H9 (cell line): Measurements from ENCODE around the gene SIPA1. TPM values are rescaled to one million over a fixed set of nuclear protein-coding genes. Genes with fewer than 3 reads are reported as not detected.

ENCODE experiments used
- DNase-seq: peaks from one replicate; pipeline ENCODE4 v3.0.0-alpha.2; 2017
- H2AFZ ChIP-seq: one replicate; pipeline ENCODE4 v1.6.1; 2013; ENCODE audit warnings: mild to moderate bottlenecking, low read length, control low read depth, moderate library complexity
- H2AK5ac ChIP-seq: 2 replicates; pipeline ENCODE4 v1.6.1; 2013; ENCODE audit warnings: low read length, control low read depth, mixed read lengths; ENCODE audit not compliant: insufficient read length
- H2BK120ac ChIP-seq: one replicate; pipeline ENCODE4 v1.6.1; 2013; ENCODE audit warnings: low read depth, mild to moderate bottlenecking, low read length, control low read depth, inconsistent platforms; ENCODE audit not compliant: poor library complexity, severe bottlenecking
- H2BK12ac ChIP-seq: 2 replicates; pipeline ENCODE4 v1.6.1; 2013; ENCODE audit warnings: low read length, control low read depth, mixed read lengths, low read depth; ENCODE audit not compliant: insufficient read length
- H2BK15ac ChIP-seq: 2 replicates; pipeline ENCODE4 v1.6.1; 2013; ENCODE audit warnings: low read depth, low read length, control low read depth
- H2BK20ac ChIP-seq: one replicate; pipeline ENCODE4 v1.6.1; 2013; ENCODE audit warnings: low read depth, mild to moderate bottlenecking, low read length, control low read depth, inconsistent platforms; ENCODE audit not compliant: poor library complexity, severe bottlenecking
- H2BK5ac ChIP-seq: 2 replicates; pipeline ENCODE4 v1.6.1; 2013; ENCODE audit warnings: low read length, control low read depth, mixed read lengths; ENCODE audit not compliant: insufficient read length
- H3K14ac ChIP-seq: 2 replicates; pipeline ENCODE4 v1.6.1; 2013; ENCODE audit warnings: low read length, control low read depth; ENCODE audit not compliant: insufficient read depth
- H3K18ac ChIP-seq: 2 replicates; pipeline ENCODE4 v1.6.1; 2013; ENCODE audit warnings: low read depth, mild to moderate bottlenecking, mixed read lengths, low read length, control low read depth; ENCODE audit not compliant: insufficient read length
- H3K23ac ChIP-seq: 2 replicates; pipeline ENCODE4 v1.6.1; 2013; ENCODE audit warnings: low read length, control low read depth, mixed read lengths, low read depth; ENCODE audit not compliant: insufficient read length
- H3K23me2 ChIP-seq: 2 replicates; pipeline ENCODE4 v1.6.1; 2013; ENCODE audit warnings: low read depth, mild to moderate bottlenecking, mixed read lengths, low read length, control low read depth; ENCODE audit not compliant: insufficient read length, poor library complexity, severe bottlenecking
- H3K27ac ChIP-seq: 2 replicates; pipeline ENCODE4 v1.5.1; 2013; ENCODE audit warnings: low read length, control low read depth, mixed read lengths, low read depth; ENCODE audit not compliant: insufficient read length
- H3K27me3 ChIP-seq: 2 replicates; pipeline ENCODE4 v1.6.1; 2013; ENCODE audit warnings: low read length, control low read depth, inconsistent platforms; ENCODE audit not compliant: insufficient read depth
- H3K4ac ChIP-seq: 2 replicates; pipeline ENCODE4 v1.6.1; 2013; ENCODE audit warnings: low read depth, mild to moderate bottlenecking, control low read depth, inconsistent platforms, low read length, moderate library complexity
- H3K4me1 ChIP-seq: 2 replicates; pipeline ENCODE4 v1.6.1; 2013; ENCODE audit warnings: low read length, control low read depth, inconsistent platforms; ENCODE audit not compliant: insufficient read depth
- H3K4me2 ChIP-seq: 2 replicates; pipeline ENCODE4 v1.6.1; 2013; ENCODE audit warnings: low read length, control low read depth, mixed read lengths; ENCODE audit not compliant: insufficient read length, insufficient read depth
- H3K56ac ChIP-seq: 2 replicates; pipeline ENCODE4 v1.6.1; 2013; ENCODE audit warnings: low read depth, mild to moderate bottlenecking, mixed read lengths, low read length, control low read depth; ENCODE audit not compliant: insufficient read length
- H3K79me1 ChIP-seq: 2 replicates; pipeline ENCODE4 v1.6.1; 2013; ENCODE audit warnings: low read depth, mild to moderate bottlenecking, moderate library complexity, low read length, control low read depth, inconsistent platforms; ENCODE audit not compliant: insufficient read depth, poor library complexity, severe bottlenecking
- H3K79me2 ChIP-seq: 2 replicates; pipeline ENCODE4 v1.6.1; 2013; ENCODE audit warnings: low read length, control low read depth, inconsistent platforms; ENCODE audit not compliant: insufficient read depth
- H3K9ac ChIP-seq: 2 replicates; pipeline ENCODE4 v1.6.1; 2013; ENCODE audit warnings: low read length, control low read depth, mixed read lengths; ENCODE audit not compliant: insufficient read length; ENCODE audit errors: extremely low read depth
- H3K9me3 ChIP-seq: one replicate; pipeline ENCODE4 v1.6.1; 2013; ENCODE audit warnings: low read depth, low read length, inconsistent platforms; ENCODE audit not compliant: control insufficient read depth
- H3T11ph ChIP-seq: one replicate; pipeline ENCODE4 v1.6.1; 2013; ENCODE audit warnings: mild to moderate bottlenecking, low read length, control low read depth, inconsistent platforms
- H4K20me1 ChIP-seq: one replicate; pipeline ENCODE4 v1.6.1; 2013; ENCODE audit not compliant: control insufficient read depth, insufficient read length, insufficient read depth
- H4K5ac ChIP-seq: 2 replicates; pipeline ENCODE4 v1.6.1; 2013; ENCODE audit warnings: low read depth, mild to moderate bottlenecking, mixed read lengths, low read length, control low read depth; ENCODE audit not compliant: insufficient read length
- H4K8ac ChIP-seq: replicated peaks from 2 replicates; pipeline ENCODE4 v1.6.1; 2013; ENCODE audit warnings: low read length, control low read depth, mixed read lengths, low read depth; ENCODE audit not compliant: insufficient read length
- H4K91ac ChIP-seq: 2 replicates; pipeline ENCODE4 v1.6.1; 2013; ENCODE audit warnings: low read depth, mild to moderate bottlenecking, moderate library complexity, mixed read lengths, low read length, control low read depth; ENCODE audit not compliant: insufficient read length
- H3K27ac Mint-ChIP-seq, 3 experiments: 2 replicates in 2 of 3; 3 replicates in 1 of 3; pipeline ENCODE4 v1.8.0; 2020 to 2021; ENCODE audit warnings: mixed read lengths in 3 of 3, mild to moderate bottlenecking in 1 of 3, moderate library complexity in 1 of 3
- H3K27me3 Mint-ChIP-seq: 2 replicates; pipeline ENCODE4 v1.8.0; 2021; ENCODE audit warnings: low read depth, mild to moderate bottlenecking, moderate library complexity, mixed read lengths
- H3K36me3 Mint-ChIP-seq, 3 experiments: 2 replicates in 2 of 3; 3 replicates in 1 of 3; pipeline ENCODE4 v1.8.0; 2020 to 2021; ENCODE audit warnings: low read depth in 3 of 3, mixed read lengths in 3 of 3; ENCODE audit not compliant: insufficient read depth in 1 of 3
- H3K4me1 Mint-ChIP-seq, 2 experiments: 2 replicates each; pipeline ENCODE4 v1.8.0; 2020; ENCODE audit warnings: mixed read lengths in 2 of 2
- H3K4me3 Mint-ChIP-seq, 2 experiments: 2 replicates in 1 of 2; 3 replicates in 1 of 2; pipeline ENCODE4 v1.8.0; 2020 to 2021; ENCODE audit warnings: mild to moderate bottlenecking in 2 of 2, mixed read lengths in 2 of 2, moderate library complexity in 1 of 2
- H3K9me3 Mint-ChIP-seq, 2 experiments: 2 replicates in 1 of 2; 3 replicates in 1 of 2; pipeline ENCODE4 v1.8.0; 2020; ENCODE audit warnings: mild to moderate bottlenecking in 2 of 2, mixed read lengths in 2 of 2, moderate library complexity in 1 of 2
- WGBS: extraction: QIAGEN DNeasy Blood & Tissue Kit; methylation state at CpG from one replicate; pipeline ENCODE4 v1.1.7; 2013; ENCODE audit warnings: missing lambda C conversion rate, low lambda C conversion rate, mixed read lengths; ENCODE audit not compliant: insufficient read length; ENCODE audit errors: extremely low coverage; 5-methylcytosine and 5-hydroxymethylcytosine counted together
- total RNA-seq: library from RNA; stranded (reverse); gene quantifications from 2 replicates; pipeline ENCODE4 v1.2.1, GENCODE V29; 2021
- TF ChIP-seq, protein P1 (sequence below): fragments of 200-600 bp; sonication (generic); conservative IDR thresholded peaks from 3 replicates; pipeline ENCODE4 v1.8.0; 2021; ENCODE audit warnings: antibody characterized with exemption, mild to moderate bottlenecking

The SIPA1 gene
- total RNA-seq, 1 experiment from 2014 or later, result 32.0 TPM

DNA sequence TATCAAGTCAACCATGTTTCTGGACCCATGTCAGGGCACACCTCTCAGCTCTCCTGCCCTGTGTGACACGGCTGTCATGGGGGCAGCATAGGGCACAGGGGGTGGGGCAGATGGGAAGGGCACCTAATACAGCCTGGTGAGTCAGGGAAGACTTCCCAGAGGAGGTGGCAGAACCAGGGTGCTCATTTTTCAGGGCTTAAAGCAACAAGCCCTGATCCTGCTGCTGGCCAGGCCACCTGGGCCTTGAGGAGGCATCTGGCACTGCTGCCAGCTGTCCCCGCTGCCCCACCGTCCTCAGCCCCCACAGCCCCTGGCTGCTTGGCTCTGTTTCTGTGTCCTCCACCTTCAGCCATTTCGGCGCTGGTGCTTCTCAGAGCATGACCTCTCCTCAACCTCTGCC lies 28.2 kb upstream of the SIPA1 start:
- Histone ChIP-seq H2BK15ac (no peak overlapping the region), H2AK5ac (no peak overlapping the region), H3K9me3 (no peaks in the 10 kb centered on the region), H3K27ac (no peak overlapping the region), H4K20me1 (no peaks in the 10 kb centered on the region), H3K14ac (no peak overlapping the region), H3K9ac (no peak overlapping the region), H2AFZ (no peak overlapping the region), H4K5ac (no peak overlapping the region), H3K79me2 (no peaks in the 10 kb centered on the region; the same call in 1 of the 2 replicates), H3K4me1 (no peaks in the 10 kb centered on the region; the same call in 1 of the 2 replicates), H3T11ph (no peak overlapping the region), H2BK12ac (no peak overlapping the region), H4K8ac (no peak overlapping the region), H3K18ac (no peak overlapping the region), H3K27me3 (no peaks in the 10 kb centered on the region), H2BK5ac (no peak overlapping the region), H3K79me1 (peaks cover 3% of the 10 kb centered on the region), H3K4ac (no peak overlapping the region), H2BK20ac (no peak overlapping the region), H2BK120ac (no peak overlapping the region), H3K23me2 (peaks cover 16% of the 10 kb centered on the region), H3K23ac (no peak overlapping the region), H3K56ac (no peak overlapping the region), H4K91ac (no peak overlapping the region), H3K4me2 (no peak overlapping the region)
- Mint-ChIP-seq H3K4me3 (no peak overlapping the region), H3K27ac (no peak overlapping the region), H3K9me3 (no peaks in the 10 kb centered on the region), H3K4me1 (peaks cover 16 to 33% of the 10 kb centered on the region in 2 experiments), H3K27me3 (no peaks in the 10 kb centered on the region; the same call in 1 of the 2 replicates), H3K36me3 (peaks cover 10 to 46% (median 45%) of the 10 kb centered on the region in 3 experiments; a peak in 6 of 7 replicates)
- DNase-seq, result no peak
- no CpG with 5 or more reads among the region's 5 CpGs for WGBS
- TF ChIP-seq, protein P1, sequence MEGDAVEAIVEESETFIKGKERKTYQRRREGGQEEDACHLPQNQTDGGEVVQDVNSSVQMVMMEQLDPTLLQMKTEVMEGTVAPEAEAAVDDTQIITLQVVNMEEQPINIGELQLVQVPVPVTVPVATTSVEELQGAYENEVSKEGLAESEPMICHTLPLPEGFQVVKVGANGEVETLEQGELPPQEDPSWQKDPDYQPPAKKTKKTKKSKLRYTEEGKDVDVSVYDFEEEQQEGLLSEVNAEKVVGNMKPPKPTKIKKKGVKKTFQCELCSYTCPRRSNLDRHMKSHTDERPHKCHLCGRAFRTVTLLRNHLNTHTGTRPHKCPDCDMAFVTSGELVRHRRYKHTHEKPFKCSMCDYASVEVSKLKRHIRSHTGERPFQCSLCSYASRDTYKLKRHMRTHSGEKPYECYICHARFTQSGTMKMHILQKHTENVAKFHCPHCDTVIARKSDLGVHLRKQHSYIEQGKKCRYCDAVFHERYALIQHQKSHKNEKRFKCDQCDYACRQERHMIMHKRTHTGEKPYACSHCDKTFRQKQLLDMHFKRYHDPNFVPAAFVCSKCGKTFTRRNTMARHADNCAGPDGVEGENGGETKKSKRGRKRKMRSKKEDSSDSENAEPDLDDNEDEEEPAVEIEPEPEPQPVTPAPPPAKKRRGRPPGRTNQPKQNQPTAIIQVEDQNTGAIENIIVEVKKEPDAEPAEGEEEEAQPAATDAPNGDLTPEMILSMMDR, result no peak
